Measurements from ENCODE around the gene SMIM1. TPM values are rescaled to one million over a fixed set of nuclear protein-coding genes. Genes with fewer than 3 reads are reported as not detected.

The SMIM1 gene
- total RNA-seq, 1 donor from 2014 or later: not detected

GRCh38 chr1:3777078-3777547, 4.6 kb downstream of the SMIM1 start:
- no peak for DNase-seq (ENCODE audit: low spot score)

- no peak for DNase-seq (ENCODE audit: low spot score)
Measured at GRCh38 chr1:3777647-3778589, 5.4 kb downstream of the SMIM1 start.

GRCh38 chr1:3778590-3779264, 6.2 kb downstream of the SMIM1 start:
- DNase-seq (ENCODE audit: low spot score): no peak

GRCh38 chr1:3779265-3779911, 6.8 kb downstream of the SMIM1 start:
- DNase-seq (ENCODE audit: low spot score): no peak

- DNase-seq (ENCODE audit: low spot score): no peak
Measured at GRCh38 chr1:3779912-3780416, 7.4 kb downstream of the SMIM1 start.

- no peak for DNase-seq (ENCODE audit: low spot score)
Measured at GRCh38 chr1:3780901-3781300, 8.4 kb downstream of the SMIM1 start.

GRCh38 chr1:3783651-3784474, 11.3 kb downstream of the SMIM1 start:
- DNase-seq (ENCODE audit: low spot score): no peak

- no peak for DNase-seq (ENCODE audit: low spot score)
Measured at GRCh38 chr1:3785045-3785444, 12.5 kb downstream of the SMIM1 start.

- DNase-seq (ENCODE audit: low spot score): no peak
Measured at GRCh38 chr1:3785456-3786157, 13.1 kb downstream of the SMIM1 start.

- no peak for DNase-seq (ENCODE audit: low spot score)
Measured at GRCh38 chr1:3786468-3787348, 14.2 kb downstream of the SMIM1 start.

GRCh38 chr1:3787349-3787715, 14.8 kb downstream of the SMIM1 start:
- DNase-seq (ENCODE audit: low spot score): no peak

- DNase-seq (ENCODE audit: low spot score): no peak
Measured at GRCh38 chr1:3787745-3788605, 15.4 kb downstream of the SMIM1 start.

GRCh38 chr1:3788756-3789420, 16.3 kb downstream of the SMIM1 start:
- DNase-seq (ENCODE audit: low spot score): no peak

GRCh38 chr1:3789421-3790300, 17.1 kb downstream of the SMIM1 start:
- DNase-seq (ENCODE audit: low spot score): no peak

GRCh38 chr1:3790500-3790923, 18.0 kb downstream of the SMIM1 start:
- no peak for DNase-seq (ENCODE audit: low spot score)

GRCh38 chr1:3790952-3791351, 18.4 kb downstream of the SMIM1 start:
- no peak for DNase-seq (ENCODE audit: low spot score)
